Activated CD4-positive, alpha-beta T cell treated with anti-CD3 and anti-CD28 coated beads, Interleukin-2, Interleukin-4, amounts not matched to agents 100 ng/mL and 50 ng/mL, durations not matched to agents 16 hours and 8 hours (primary cell): ENCODE data around the gene WHRN.

Source experiments
- DNase-seq: peaks from one replicate; pipeline ENCODE4 v3.0.0-alpha.2; 2020; ENCODE audit warnings: low spot score

Gene WHRN

GRCh38 chr9:114505187-114506081 is at the start of gene WHRN:
Gene WHRN (minus strand): TSS chr9:114505473. CDS start chr9:114504801, 672 bp downstream.
- peak; percentile 86 for DNase-seq

- no peak for DNase-seq
Observed at GRCh38 chr9:114553202-114553601, 47.9 kb upstream of the WHRN start.

GRCh38 chr9:114552706-114553105 is 47.4 kb upstream of the WHRN start:
- DNase-seq, result no peak

- DNase-seq, result no peak
Observed at GRCh38 chr9:114551750-114552685, 46.7 kb upstream of the WHRN start.

- no peak for DNase-seq
Observed at GRCh38 chr9:114549697-114550330, 44.5 kb upstream of the WHRN start.

GRCh38 chr9:114546851-114547250 is 41.6 kb upstream of the WHRN start:
- DNase-seq, result no peak

- DNase-seq, result no peak
Observed at GRCh38 chr9:114545055-114545454, 39.8 kb upstream of the WHRN start.

GRCh38 chr9:114539701-114540380 is 34.6 kb upstream of the WHRN start:
- DNase-seq, result no peak

GRCh38 chr9:114538241-114538640 is 33.0 kb upstream of the WHRN start:
- DNase-seq, result peak; percentile 9

GRCh38 chr9:114532561-114533237 is 27.4 kb upstream of the WHRN start:
- DNase-seq, result no peak

- DNase-seq, result no peak
Observed at GRCh38 chr9:114529285-114529684, 24.0 kb upstream of the WHRN start.

GRCh38 chr9:114526807-114527206 is 21.5 kb upstream of the WHRN start:
- DNase-seq, result no peak

GRCh38 chr9:114525513-114525912 is 20.2 kb upstream of the WHRN start:
- no peak for DNase-seq

- DNase-seq, result no peak
Observed at GRCh38 chr9:114524247-114524681, 19.0 kb upstream of the WHRN start.

- no peak for DNase-seq
Observed at GRCh38 chr9:114522847-114523246, 17.6 kb upstream of the WHRN start.

GRCh38 chr9:114522286-114522685 is 17.0 kb upstream of the WHRN start:
- DNase-seq, result no peak

GRCh38 chr9:114521846-114522245 is 16.6 kb upstream of the WHRN start:
- no peak for DNase-seq

- DNase-seq, result no peak
Observed at GRCh38 chr9:114518599-114519022, 13.3 kb upstream of the WHRN start.

- no peak for DNase-seq
Observed at GRCh38 chr9:114518120-114518519, 12.8 kb upstream of the WHRN start.

- DNase-seq, result no peak
Observed at GRCh38 chr9:114516913-114517312, 11.6 kb upstream of the WHRN start.

- no peak for DNase-seq
Observed at GRCh38 chr9:114515528-114515927, 10.3 kb upstream of the WHRN start.
